Ascending aorta (tissue), 2 donors: ENCODE results near the gene ESPL1. TPM values are rescaled to one million over a fixed set of nuclear protein-coding genes. Genes with fewer than 3 reads are reported as not detected.

Source experiments
- DNase-seq, 2 donors: peaks; one replicate each; pipeline ENCODE4 v3.0.0-alpha.2; 2019; ENCODE audit warnings: low spot score in 2 of 2
- H3K27ac ChIP-seq, 2 donors: fragments of 200-600 bp; sonication (generic); one replicate each; pipeline ENCODE4 v1.5.1; 2016 to 2017; ENCODE audit warnings: mild to moderate bottlenecking in 1 of 2
- H3K27me3 ChIP-seq: fragments of 200-600 bp; sonication (generic); one replicate; pipeline ENCODE4 v1.5.1; 2017
- H3K36me3 ChIP-seq, 2 donors: fragments of 200-600 bp; sonication (generic); one replicate each; pipeline ENCODE4 v1.5.1; 2016
- H3K4me1 ChIP-seq, 2 donors: fragments of 200-600 bp; sonication (generic); one replicate each; pipeline ENCODE4 v1.5.1; 2016 to 2017; ENCODE audit warnings: mild to moderate bottlenecking in 1 of 2
- H3K4me3 ChIP-seq, 2 donors: fragments of 200-600 bp; sonication (generic); one replicate each; pipeline ENCODE4 v1.5.1; 2016 to 2017; ENCODE audit warnings: mild to moderate bottlenecking in 1 of 2
- H3K9me3 ChIP-seq, 2 donors: fragments of 200-600 bp; sonication (generic); one replicate each; pipeline ENCODE4 v1.5.1; 2016
- intact Hi-C: fragments of 100-400 bp; cut with DNase I; formaldehyde crosslinking; loops from one replicate; pipeline ENCODE4 v1.15.1; 2023
- total RNA-seq: library from RNA; depleted of rRNA; stranded (reverse); fragments of >200 nt; gene quantifications from one replicate; pipeline ENCODE4 v1.1.0, GENCODE V29; 2016
- TF ChIP-seq, protein P1 (sequence below), 3 experiments: fragments of 200-600 bp in 2 of 3; fragments of 450-650 bp in 1 of 3; sonication (generic) in 2 of 3; IDR thresholded peaks; one replicate each; pipeline ENCODE4 v1.5.1; 2016 to 2019; ENCODE audit warnings: antibody characterized with exemption in 3 of 3, mild to moderate bottlenecking in 1 of 3, moderate library complexity in 1 of 3

The ESPL1 gene
- total RNA-seq, 1 donor from 2014 or later, result not detected

DNA sequence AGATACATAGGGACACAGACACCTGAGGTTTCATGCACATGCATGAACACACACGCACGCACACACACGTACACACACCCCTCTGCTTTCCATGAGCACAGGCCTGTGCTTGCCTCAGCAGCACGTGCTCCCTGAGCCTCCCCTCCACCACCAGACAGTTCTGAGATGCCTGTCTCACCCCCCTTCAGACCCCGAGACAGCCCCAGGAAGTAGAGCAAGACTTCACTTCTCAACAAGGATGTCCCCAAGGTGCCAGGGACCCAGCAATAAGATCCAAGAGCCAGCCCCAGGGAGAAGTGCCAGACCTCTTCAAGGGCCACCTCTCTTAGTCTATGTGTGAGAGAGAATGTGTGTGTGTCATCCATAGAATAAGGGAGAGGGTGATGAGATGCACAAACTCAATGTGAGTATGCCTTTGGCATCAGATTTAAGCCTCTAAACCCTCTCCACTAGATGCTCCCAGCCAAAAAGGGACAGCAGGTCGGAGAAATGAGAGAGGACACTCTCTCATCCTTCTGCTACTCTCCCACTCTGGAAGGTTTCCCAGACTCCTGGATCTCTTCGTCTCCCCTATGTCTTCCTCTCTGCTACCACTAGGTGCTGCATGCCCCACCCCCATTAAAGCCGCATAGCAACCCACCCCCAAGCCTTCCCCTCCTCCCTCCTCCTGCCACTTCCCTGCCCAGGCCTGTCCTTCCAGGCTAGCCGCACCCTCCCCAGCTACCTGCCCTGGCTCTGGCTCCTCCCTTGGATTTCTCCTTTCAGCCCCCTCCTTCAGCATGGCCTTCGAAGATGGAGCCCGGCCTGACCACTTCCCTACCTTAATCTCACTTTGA is 43.8 kb upstream of the ESPL1 start:
- H3K36me3 ChIP-seq, result peaks cover 9 to 13% of the 10 kb centered on the region in 2 donors
- no peaks in the 10 kb centered on the region for H3K27me3 ChIP-seq
- H3K4me1 ChIP-seq, result peaks cover 24 to 41% of the 10 kb centered on the region in 2 donors
- TF ChIP-seq, protein P1, sequence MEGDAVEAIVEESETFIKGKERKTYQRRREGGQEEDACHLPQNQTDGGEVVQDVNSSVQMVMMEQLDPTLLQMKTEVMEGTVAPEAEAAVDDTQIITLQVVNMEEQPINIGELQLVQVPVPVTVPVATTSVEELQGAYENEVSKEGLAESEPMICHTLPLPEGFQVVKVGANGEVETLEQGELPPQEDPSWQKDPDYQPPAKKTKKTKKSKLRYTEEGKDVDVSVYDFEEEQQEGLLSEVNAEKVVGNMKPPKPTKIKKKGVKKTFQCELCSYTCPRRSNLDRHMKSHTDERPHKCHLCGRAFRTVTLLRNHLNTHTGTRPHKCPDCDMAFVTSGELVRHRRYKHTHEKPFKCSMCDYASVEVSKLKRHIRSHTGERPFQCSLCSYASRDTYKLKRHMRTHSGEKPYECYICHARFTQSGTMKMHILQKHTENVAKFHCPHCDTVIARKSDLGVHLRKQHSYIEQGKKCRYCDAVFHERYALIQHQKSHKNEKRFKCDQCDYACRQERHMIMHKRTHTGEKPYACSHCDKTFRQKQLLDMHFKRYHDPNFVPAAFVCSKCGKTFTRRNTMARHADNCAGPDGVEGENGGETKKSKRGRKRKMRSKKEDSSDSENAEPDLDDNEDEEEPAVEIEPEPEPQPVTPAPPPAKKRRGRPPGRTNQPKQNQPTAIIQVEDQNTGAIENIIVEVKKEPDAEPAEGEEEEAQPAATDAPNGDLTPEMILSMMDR (IDR thresholded peaks at IDR 0.05), result no peak
- H3K4me3 ChIP-seq, result peak overlapping the region in 1 of 2 donors; percentile 17
- no peak for DNase-seq
- no peaks in the 10 kb centered on the region for H3K9me3 ChIP-seq
- peak overlapping the region; percentile 92 to 96 for H3K27ac ChIP-seq
- intact Hi-C loops, result loop anchor here (10.0 kb wide), 1 partner anchor 1179 kb away; no protein-coding TSS in a partner anchor

DNA sequence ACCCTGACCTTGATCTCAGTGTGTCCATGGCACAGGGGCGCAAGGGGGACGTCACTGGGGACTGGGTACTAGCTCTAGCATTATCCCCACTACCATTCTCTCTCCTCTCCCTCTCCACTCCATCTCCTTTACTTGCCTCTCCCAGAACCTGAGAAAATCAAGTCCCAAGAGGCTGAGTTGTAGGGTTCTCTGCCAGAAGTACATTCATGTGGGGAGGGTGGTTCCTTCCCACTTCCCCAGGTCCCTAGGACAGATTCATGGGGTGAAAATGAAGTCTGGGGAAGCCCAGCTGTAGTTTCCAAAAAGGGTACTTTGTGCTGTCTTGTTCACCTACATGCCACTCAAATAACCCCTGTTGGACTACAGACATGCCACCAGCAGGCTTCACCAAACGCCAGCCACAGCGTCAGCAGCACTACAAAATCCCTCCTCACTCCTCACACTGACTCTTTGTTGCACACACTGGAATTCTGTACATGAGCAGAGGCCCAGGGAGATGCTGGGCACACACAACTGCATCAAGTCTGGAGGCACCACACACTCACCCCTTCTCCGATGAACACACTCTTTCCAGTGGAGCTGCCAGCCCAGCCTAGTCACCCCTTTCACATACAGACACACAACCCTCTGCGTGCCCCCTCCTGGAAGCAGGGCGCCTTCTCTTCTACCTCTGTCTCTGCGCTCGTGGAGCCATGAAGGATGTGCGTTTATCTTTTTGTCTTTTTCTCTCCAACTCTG is 43.0 kb upstream of the ESPL1 start:
- intact Hi-C loops, result loop anchor here (10.0 kb wide), 1 partner anchor 1180 kb away; no protein-coding TSS in a partner anchor
- DNase-seq, result peak in 1 of 2 donors; percentile 87
- peaks cover 24 to 47% of the 10 kb centered on the region in 2 donors for H3K4me1 ChIP-seq

DNA sequence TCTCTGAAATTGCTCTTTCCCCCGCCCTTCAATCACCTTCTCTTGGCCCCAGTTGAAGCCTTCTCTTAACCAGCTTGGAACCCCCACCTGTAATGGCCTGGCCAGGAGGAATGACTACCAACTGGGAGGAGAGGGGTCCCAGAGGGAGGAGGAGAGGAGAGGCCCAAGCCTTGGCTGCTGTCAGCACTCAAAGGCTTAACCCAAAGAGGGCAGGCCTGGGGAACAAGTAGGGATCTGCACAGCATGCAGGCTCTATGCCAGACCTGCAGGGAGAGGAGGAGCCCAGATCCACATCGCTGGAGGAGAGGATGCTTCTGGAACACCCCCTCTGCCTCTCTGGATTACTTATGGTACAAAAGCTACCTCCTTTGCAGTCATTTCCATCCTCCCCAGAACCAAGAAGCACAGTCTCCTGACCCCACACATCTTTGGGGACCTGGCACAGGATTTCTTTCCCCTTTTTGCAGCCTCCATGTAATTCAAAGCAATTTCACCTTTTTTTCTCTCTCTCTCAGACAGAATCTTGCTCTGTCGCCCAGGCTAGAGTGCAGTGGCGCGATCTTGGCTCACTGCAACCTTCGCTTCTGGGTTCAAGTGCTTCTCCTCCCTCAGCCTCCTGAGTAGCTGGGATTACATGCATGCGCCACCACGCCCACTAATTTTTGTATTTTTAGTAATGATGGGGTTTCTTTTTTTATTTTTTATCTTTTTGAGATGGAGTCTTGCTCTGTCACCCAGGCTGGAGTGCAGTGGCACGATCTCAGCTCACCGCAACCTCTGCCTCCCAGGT is 42.3 kb upstream of the ESPL1 start:
- Histone ChIP-seq H3K9me3 (no peaks in the 10 kb centered on the region), H3K36me3 (peaks cover 9 to 13% of the 10 kb centered on the region in 2 donors), H3K27me3 (no peaks in the 10 kb centered on the region), H3K4me1 (peaks cover 24 to 53% of the 10 kb centered on the region in 2 donors), H3K4me3 (peak overlapping the region in 1 of 2 donors; percentile 3), H3K27ac (peak overlapping the region; percentile 92 to 96)
- intact Hi-C loops, result loop anchor here (10.0 kb wide), 1 partner anchor 1181 kb away; no protein-coding TSS in a partner anchor
- TF ChIP-seq, protein P1 (IDR thresholded peaks at IDR 0.05), result no peak
- DNase-seq, result no peak

More for the DNA sequence above, 43.0 kb upstream of the ESPL1 start:
- Histone ChIP-seq H3K36me3 (peaks cover 9 to 13% of the 10 kb centered on the region in 2 donors), H3K27me3 (no peaks in the 10 kb centered on the region), H3K9me3 (no peaks in the 10 kb centered on the region), H3K4me3 (peak overlapping the region in 1 of 2 donors; percentile 3), H3K27ac (peak overlapping the region; percentile 92 to 96)
- TF ChIP-seq, protein P1 (IDR thresholded peaks at IDR 0.05), result no peak

DNA sequence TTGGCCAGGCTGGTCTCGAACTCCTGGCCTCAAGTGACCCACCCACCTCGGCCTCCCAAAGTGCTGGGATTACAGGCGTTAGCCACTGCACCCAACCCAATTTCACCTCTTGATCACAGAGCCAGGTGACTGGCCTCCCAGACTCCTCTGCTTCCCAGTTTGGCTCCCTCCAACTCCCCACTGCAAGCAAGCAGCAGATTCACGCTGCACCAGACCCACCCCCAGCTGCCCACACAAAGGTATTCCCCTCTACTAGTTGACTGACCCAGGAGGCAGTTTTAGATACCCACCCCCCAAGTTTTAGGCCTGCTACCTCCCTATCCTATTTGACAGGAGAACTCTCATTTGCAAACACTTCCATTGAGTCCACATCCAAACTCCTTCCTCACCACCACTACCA is 41.3 kb upstream of the ESPL1 start:
- intact Hi-C loops, result loop anchor here (10.0 kb wide), 1 partner anchor 1182 kb away; no protein-coding TSS in a partner anchor
- Histone ChIP-seq H3K27ac (peak overlapping the region in 1 of 2 donors; percentile 87), H3K4me3 (no peak overlapping the region), H3K36me3 (peaks cover 9 to 13% of the 10 kb centered on the region in 2 donors), H3K27me3 (no peaks in the 10 kb centered on the region), H3K4me1 (peaks cover 24 to 53% of the 10 kb centered on the region in 2 donors), H3K9me3 (no peaks in the 10 kb centered on the region)
- TF ChIP-seq, protein P1 (IDR thresholded peaks at IDR 0.05), result no peak
- DNase-seq, result no peak

DNA sequence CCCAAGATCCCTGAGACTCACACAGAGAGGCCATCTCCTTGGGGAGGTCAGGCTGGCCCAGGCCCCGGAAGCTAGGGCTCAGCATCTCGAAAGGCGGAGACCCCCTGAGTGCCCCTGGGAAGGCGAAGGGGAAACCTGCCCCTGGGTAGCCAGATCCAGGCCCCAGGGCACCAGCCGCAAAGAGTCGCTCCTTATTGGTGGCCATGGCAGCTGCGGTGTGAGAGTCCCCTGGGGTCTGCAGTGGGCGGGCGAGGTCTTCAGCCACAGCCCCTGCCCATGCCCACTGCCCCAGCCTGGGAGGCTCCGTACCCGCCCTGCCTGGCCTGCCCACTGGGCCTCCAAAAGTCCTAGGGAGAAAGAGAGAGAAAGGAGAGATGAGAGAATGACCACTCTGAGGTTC is 40.8 kb upstream of the ESPL1 start:
- DNase-seq, result no peak
- H3K27ac ChIP-seq, result peak overlapping the region in 1 of 2 donors; percentile 87
- no peaks in the 10 kb centered on the region for H3K9me3 ChIP-seq
- no peak overlapping the region for H3K4me3 ChIP-seq
- TF ChIP-seq, protein P1 (IDR thresholded peaks at IDR 0.05), result no peak
- intact Hi-C loops, result loop anchor here (10.0 kb wide), 1 partner anchor 1183 kb away; no protein-coding TSS in a partner anchor
- no peaks in the 10 kb centered on the region for H3K27me3 ChIP-seq
- peaks cover 24 to 50% of the 10 kb centered on the region in 2 donors for H3K4me1 ChIP-seq
- H3K36me3 ChIP-seq, result peaks cover 9 to 13% of the 10 kb centered on the region in 2 donors
